ENCODE measurements around the gene PLPP1.

PLPP1 gene

DNA sequence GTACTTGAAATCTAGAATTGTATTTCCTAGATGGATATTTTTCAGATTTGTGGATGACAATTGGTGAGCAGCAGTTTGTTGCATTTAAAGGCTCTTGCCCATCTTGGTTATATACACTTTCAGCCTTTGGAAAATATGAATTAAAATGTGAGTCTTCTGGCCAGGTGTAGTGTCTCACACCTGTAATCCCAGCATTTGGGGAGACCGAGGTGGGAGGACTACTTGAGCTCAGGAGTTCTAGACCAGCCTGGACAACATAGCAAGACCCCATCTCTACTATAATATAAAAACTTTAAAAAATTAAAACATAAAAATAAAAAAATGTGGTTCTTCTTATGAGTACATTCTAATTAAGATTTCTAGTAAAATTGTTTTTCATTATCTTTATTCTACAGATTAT is 125.0 kb downstream of the PLPP1 start:
- TF ChIP-seq, protein P1, sequence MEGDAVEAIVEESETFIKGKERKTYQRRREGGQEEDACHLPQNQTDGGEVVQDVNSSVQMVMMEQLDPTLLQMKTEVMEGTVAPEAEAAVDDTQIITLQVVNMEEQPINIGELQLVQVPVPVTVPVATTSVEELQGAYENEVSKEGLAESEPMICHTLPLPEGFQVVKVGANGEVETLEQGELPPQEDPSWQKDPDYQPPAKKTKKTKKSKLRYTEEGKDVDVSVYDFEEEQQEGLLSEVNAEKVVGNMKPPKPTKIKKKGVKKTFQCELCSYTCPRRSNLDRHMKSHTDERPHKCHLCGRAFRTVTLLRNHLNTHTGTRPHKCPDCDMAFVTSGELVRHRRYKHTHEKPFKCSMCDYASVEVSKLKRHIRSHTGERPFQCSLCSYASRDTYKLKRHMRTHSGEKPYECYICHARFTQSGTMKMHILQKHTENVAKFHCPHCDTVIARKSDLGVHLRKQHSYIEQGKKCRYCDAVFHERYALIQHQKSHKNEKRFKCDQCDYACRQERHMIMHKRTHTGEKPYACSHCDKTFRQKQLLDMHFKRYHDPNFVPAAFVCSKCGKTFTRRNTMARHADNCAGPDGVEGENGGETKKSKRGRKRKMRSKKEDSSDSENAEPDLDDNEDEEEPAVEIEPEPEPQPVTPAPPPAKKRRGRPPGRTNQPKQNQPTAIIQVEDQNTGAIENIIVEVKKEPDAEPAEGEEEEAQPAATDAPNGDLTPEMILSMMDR (IDR thresholded peaks at IDR 0.05), result no peak
- peaks cover 56% of the 10 kb centered on the region for H3K36me3 Mint-ChIP-seq (ENCODE audit: low read depth)
- H3K4me1 Mint-ChIP-seq, result no peaks in the 10 kb centered on the region
- H3K27me3 Mint-ChIP-seq (ENCODE audit: low read depth, poor library complexity), result no peaks in the 10 kb centered on the region
- DNase-seq, result no peak
- no peaks in the 10 kb centered on the region for H3K9me3 Mint-ChIP-seq
- no peak overlapping the region for H3K4me3 Mint-ChIP-seq
- no peak overlapping the region for H3K27ac Mint-ChIP-seq

DNA sequence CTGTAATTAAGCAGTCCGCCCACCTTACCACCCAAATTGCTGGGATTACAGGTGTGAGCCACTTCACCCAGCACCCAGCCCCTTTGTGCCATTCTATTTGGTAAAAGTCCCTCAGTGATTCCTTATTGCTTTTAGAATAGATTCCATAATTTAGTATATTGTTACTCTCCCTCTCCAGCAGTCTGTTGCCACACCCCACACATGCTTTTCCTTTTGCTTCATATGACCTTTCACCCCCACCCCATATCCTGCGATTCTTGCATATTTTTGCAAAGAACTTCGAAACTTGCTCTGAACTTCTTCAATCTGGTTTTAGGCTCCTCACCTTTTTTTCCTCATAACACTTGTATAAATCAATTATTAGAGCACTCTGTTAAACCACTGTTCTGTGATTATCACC is 126.8 kb downstream of the PLPP1 start:
- H3K4me3 Mint-ChIP-seq, result no peak overlapping the region
- H3K36me3 Mint-ChIP-seq (ENCODE audit: low read depth), result peaks cover 47% of the 10 kb centered on the region
- DNase-seq, result no peak
- H3K9me3 Mint-ChIP-seq, result no peaks in the 10 kb centered on the region
- no peaks in the 10 kb centered on the region for H3K4me1 Mint-ChIP-seq
- H3K27me3 Mint-ChIP-seq (ENCODE audit: low read depth, poor library complexity), result no peaks in the 10 kb centered on the region
- TF ChIP-seq, protein P1 (IDR thresholded peaks at IDR 0.05), result no peak
- no peak overlapping the region for H3K27ac Mint-ChIP-seq

- Mint-ChIP-seq H3K27me3 (ENCODE audit: low read depth, poor library complexity) (no peaks in the 10 kb centered on the region), H3K9me3 (no peaks in the 10 kb centered on the region), H3K27ac (no peak overlapping the region), H3K4me1 (no peaks in the 10 kb centered on the region), H3K4me3 (no peak overlapping the region), H3K36me3 (ENCODE audit: low read depth) (peaks cover 47% of the 10 kb centered on the region)
- DNase-seq, result no peak
- TF ChIP-seq, protein P1 (IDR thresholded peaks at IDR 0.05), result peak; percentile 47
Observed at GRCh38 chr5:55407059-55407684, 127.6 kb downstream of the PLPP1 start.

DNA sequence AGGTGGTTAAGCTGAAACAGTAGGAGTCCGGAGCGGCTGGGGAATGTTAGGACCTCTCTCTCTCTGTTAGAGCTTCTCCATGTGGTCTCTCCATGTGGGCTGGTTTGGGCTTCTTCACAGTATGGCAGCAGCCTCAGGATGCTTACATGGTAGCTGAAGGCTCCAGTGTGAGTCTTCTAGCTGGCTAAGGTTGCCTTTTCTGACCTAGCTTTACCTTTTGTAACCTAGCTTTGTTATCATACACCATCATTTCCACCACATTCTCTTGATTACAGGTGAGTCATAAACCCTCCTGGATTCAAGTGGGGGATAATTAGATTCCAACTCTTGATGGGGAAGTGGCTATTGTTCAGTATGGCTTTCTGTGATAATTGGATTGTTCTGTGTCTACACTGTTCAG is 128.5 kb downstream of the PLPP1 start:
- no peak for DNase-seq
- TF ChIP-seq, protein P1 (IDR thresholded peaks at IDR 0.05), result no peak
- Mint-ChIP-seq H3K36me3 (ENCODE audit: low read depth) (peaks cover 50% of the 10 kb centered on the region), H3K4me3 (no peak overlapping the region), H3K4me1 (no peaks in the 10 kb centered on the region), H3K9me3 (no peaks in the 10 kb centered on the region), H3K27me3 (ENCODE audit: low read depth, poor library complexity) (no peaks in the 10 kb centered on the region), H3K27ac (no peak overlapping the region)

DNA sequence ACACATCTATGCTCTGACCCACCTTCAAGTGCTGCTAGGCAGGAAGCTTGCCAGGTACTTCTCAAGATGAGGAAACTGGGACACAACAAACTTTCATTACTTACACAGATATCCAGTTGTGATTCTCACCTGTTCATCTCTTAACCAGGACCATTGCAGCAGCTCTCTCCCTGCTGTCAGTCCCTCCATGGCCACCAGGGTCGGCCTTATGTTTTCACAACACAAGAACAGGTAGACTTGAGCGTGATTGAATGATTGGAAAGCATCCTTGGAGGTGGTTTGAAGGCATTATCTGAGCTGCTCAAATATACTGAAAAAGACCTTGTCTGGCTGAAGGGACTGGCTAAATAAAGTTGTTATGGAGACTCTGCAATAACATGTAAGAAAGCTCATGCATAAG is 132.6 kb downstream of the PLPP1 start:
- H3K4me1 Mint-ChIP-seq, result no peaks in the 10 kb centered on the region
- DNase-seq, result no peak
- no peaks in the 10 kb centered on the region for H3K9me3 Mint-ChIP-seq
- peaks cover 47% of the 10 kb centered on the region for H3K36me3 Mint-ChIP-seq (ENCODE audit: low read depth)
- H3K27me3 Mint-ChIP-seq (ENCODE audit: low read depth, poor library complexity), result no peaks in the 10 kb centered on the region
- H3K27ac Mint-ChIP-seq, result peak overlapping the region; percentile 33
- TF ChIP-seq, protein P1 (IDR thresholded peaks at IDR 0.05), result no peak
- no peak overlapping the region for H3K4me3 Mint-ChIP-seq

DNA sequence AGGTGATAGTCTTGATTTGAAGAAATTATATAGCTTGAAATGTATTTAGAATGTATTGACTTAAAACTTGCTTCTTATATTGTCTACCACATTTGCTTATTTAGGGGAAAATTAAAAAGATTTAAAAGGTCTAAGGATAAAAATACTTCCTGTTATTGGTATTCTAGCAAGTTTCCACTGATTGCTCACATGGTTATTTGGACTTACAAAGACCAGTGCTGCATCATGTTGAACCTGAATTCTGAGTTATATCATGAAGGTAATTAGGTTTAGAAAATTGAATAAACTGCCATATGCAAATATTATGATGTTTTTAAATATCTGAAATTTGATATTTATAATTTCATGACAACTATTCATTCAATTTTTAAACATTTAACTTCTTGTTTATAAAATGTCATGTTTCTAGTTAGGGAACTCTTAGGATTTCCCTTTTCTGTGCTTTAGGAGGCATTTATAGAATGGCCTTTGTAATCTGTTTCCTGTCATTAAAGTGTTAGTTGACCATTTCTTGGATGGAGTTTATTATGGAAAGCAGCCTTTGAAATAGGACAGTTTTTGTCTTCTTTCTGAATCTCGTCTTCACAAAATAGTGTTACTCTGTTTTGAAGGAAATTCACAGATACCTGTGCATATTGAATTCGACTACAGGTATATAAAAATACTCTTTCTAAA is 141.1 kb downstream of the PLPP1 start:
- H3K4me1 Mint-ChIP-seq, result no peaks in the 10 kb centered on the region
- TF ChIP-seq, protein P1 (IDR thresholded peaks at IDR 0.05), result no peak
- H3K4me3 Mint-ChIP-seq, result no peak overlapping the region
- H3K27me3 Mint-ChIP-seq (ENCODE audit: low read depth, poor library complexity), result no peaks in the 10 kb centered on the region
- H3K36me3 Mint-ChIP-seq (ENCODE audit: low read depth), result peaks cover 77% of the 10 kb centered on the region
- no peak for DNase-seq
- peaks cover 31% of the 10 kb centered on the region for H3K9me3 Mint-ChIP-seq
- H3K27ac Mint-ChIP-seq, result no peak overlapping the region

Measured in nephron progenitor cell (in vitro differentiated cells).